ENCODE data around the gene RMI2.

RMI2 gene

DNA sequence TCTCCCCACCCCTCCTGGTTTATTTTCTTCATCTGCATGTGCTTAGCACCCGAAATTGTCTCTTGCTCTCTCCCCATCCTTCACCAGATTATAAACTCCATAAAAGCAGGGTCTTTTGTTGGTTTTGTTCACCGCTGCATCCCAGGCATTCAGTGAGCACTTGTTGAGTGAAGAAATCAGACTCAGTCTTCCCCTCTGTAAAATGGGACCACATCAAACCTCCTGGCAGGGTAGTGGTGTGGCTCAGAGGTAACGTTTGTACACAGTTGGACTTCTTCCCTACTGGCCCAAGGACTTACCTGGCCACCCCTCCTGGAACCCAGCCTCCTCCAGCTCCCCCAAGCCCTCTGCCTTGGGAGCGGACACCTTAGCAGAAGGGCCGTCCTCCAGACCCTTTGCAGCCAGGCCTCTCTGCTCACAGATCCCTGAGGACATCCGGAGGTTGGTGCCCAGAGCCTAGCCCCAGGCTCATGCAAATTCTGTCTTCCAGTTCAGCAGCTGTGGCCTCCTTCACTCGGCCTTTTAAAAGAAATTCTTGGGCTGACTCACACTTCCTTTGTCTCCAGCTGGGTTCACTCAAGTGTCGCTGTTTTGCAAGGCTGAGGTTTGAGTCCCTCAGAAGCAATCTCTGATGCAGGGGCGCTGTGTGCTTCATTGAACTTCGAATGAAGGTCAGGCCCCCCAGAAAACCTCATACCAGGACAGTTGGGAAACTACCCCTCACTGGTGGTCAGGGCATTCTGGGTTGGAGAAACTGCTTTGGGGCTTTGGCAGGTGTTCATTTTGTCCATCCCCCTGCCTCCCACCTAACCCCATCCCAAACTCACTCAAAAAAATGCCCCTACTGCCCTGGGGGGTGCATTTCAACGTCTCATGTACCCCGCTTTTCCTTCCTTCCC, 16.8 kb upstream of the RMI2 start:
- peak; percentile 72 for DNase-seq (ENCODE audit: low spot score)

DNA sequence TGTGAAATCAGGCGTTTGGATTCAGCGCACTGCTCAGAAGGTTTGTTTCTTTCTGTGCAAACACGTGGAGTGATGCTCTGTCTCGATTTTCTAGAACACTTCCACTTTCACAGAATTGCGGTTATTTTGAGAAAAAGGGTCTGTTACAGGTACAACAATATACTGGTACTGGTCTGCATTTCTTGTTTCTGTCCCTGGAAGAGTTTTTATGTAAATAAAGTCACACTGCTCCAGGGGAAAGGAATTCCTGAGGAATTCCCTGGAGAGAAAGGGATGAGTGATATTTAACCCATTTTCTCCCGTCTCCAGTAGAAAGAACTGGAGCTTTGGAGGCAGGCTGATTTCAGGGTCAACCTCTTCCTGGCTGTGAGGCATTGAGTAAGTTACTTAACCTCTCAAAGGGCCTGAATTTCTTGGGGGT, 16.2 kb upstream of the RMI2 start:
- no peak for DNase-seq (ENCODE audit: low spot score)

DNA sequence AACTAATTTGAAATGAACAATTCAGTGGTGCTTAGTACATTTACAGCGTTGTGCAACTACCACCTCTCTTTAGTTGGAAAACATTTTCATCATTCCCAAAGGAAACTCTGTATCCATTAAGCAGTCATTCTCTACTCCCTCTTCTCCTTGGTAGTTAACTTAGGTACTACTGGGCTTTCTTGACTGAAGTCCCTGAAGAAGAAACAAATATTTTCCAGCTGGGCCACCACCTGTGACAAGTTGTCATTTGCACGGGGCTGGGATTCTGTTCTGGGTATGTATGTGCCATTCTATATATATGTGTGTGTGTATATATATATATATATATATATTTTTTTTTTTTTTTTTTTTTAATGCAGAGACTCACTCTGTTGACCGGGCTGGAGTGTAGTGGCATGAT, 15.4 kb upstream of the RMI2 start:
- DNase-seq (ENCODE audit: low spot score), result no peak

DNA sequence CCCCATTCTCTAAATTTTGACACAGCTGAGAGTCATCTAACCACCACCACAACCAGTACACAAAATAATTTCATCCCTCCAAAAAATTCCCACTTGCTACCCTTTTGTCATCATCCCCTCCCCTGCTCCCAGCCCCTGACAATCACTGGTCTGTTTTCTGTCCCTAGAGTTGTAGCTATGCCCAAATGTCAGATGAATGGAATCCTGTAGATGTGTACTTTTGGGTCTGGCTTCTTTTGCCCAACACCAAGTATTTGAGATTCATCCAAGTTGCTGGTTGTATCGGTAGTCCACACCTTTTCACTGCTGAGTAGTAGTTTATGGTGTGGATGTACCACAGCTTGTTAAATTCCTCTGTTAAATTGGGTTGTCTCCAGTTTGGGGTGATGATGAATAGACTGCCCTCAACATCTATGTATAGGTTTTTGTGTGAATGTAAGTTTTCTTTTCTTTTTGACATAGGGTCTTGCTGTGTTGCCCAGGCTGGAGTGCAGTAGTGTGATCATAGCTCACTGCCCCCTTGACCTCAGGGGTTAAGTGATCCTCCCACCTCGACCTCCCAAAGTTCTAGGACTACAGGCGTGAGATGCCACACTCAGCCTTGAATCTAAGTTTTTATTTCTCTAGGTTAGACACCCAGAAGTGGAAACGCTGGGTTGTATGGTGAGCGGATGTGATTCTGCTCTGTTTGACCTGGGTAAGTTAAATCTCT, 14.6 kb upstream of the RMI2 start:
- DNase-seq (ENCODE audit: low spot score), result no peak

GRCh38 chr16:11331967-11332366, 13.3 kb upstream of the RMI2 start:
- no peak for DNase-seq (ENCODE audit: low spot score)

- DNase-seq (ENCODE audit: low spot score), result no peak
These were observed 12.2 kb upstream of the RMI2 start for GRCh38 chr16:11333010-11333409.

DNA sequence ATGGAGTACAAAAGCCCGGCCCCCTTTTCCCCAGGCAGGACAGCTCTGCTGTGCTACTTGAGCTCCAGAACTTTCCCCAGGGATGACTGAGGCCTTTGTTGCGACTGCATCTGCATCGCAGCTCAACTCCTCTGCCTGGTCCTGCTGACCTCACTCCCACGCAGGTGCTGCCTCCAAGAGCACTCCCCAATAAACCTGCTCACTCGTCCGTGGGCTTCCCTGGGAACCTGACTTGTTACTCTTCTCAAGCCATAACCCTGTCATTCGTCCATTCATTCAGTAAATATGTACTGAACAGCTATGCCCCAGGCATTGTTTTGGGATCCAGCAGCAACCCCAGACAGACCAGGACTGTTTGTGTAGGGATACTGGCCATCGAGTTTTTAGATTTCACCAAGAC, 11.6 kb upstream of the RMI2 start:
- DNase-seq (ENCODE audit: low spot score), result no peak

DNA sequence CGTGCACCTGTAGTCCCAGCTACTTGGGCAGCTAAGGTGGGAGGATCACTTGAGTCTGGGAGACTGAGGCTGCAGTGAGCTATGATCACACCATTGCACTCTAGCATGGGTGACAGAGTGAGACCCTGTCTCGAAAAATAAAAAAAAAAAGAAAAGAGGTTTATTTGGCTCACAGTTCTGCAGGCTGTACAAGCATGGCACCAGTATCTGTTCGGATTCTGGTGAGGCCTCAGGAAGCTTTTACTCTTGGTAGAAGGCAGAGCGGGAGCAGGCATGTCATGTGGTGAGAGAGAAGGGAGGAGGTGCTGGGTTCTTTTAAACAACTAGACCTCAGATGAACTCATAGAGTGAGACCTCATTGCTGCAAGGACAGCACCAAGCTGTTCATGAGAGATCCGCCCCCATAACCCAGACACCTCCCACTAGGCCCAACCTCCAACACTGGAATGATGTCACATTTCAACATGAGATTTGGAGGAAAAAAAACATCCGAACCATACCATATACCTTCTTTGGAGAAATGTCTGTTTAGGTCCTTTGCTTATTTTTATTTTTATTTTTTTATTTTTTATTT, 10.3 kb upstream of the RMI2 start:
- DNase-seq (ENCODE audit: low spot score), result no peak

DNA sequence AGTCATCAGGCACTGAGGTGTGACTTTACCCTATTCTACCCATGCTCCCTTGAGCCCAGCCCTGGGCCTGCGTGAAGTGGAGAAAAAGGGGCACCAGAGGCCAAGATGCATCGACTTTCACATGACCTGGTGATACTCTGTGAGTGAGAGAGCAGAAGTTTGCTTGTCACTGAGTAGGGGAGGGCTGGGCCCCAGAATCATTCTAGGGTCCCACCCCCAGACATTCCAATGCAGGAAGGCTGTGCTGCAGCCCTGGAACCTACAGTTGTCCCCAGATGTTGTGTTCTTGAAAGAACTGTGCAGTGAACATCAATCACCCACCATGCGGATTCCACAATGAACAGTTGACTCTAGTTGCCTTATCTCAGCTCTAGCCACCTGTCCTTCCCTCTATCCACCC, 6.2 kb upstream of the RMI2 start:
- DNase-seq (ENCODE audit: low spot score), result no peak

DNA sequence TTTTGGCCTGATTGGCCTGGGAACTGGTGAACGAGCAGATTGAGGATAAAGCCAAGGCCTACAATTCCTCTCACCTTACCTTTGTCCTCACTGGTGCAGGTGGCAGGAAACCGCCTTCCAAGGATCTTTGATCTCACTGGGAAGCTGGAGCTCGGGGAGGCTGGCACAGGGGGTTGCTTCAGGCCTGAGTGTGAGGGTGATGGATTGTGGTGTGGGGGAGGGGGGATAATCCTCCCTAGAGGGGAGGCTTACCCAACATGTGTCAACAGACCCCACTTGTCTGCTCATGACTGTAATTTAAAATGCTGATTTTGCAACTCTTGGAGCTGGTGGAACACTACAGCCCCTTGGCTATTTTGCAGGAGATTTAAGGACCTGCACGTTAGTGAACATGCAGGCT, 4.5 kb upstream of the RMI2 start:
- no peak for DNase-seq (ENCODE audit: low spot score)

- no peak for DNase-seq (ENCODE audit: low spot score)
These were observed 3.9 kb upstream of the RMI2 start for GRCh38 chr16:11341371-11341770.

GRCh38 chr16:11342021-11342855, 3.0 kb upstream of the RMI2 start:
- no peak for DNase-seq (ENCODE audit: low spot score)

- DNase-seq (ENCODE audit: low spot score), result no peak
These were observed 1.6 kb downstream of the RMI2 start for GRCh38 chr16:11346700-11347319.

DNA sequence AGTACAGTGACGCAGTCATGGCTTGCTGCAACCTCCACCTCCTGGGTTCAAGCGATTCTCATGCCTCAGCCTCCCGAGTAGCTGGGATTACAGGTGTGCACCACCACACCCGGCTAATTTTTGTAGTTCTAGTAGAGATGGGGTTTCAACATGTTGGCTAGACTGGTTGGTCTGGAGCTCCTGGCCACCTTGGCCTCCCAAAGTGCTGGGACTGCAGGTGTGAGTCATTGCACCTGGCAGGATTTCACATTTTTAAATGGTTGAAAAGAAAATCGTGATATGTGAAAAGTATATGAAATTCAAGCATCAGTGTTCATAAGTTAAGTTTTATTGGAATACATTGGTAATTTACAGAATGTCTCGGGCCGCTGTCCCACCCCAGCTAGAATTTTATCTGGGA, 2.6 kb downstream of the RMI2 start:
- DNase-seq (ENCODE audit: low spot score), result no peak

- no peak for DNase-seq (ENCODE audit: low spot score)
These were observed 3.7 kb downstream of the RMI2 start for GRCh38 chr16:11348737-11349598.

DNA sequence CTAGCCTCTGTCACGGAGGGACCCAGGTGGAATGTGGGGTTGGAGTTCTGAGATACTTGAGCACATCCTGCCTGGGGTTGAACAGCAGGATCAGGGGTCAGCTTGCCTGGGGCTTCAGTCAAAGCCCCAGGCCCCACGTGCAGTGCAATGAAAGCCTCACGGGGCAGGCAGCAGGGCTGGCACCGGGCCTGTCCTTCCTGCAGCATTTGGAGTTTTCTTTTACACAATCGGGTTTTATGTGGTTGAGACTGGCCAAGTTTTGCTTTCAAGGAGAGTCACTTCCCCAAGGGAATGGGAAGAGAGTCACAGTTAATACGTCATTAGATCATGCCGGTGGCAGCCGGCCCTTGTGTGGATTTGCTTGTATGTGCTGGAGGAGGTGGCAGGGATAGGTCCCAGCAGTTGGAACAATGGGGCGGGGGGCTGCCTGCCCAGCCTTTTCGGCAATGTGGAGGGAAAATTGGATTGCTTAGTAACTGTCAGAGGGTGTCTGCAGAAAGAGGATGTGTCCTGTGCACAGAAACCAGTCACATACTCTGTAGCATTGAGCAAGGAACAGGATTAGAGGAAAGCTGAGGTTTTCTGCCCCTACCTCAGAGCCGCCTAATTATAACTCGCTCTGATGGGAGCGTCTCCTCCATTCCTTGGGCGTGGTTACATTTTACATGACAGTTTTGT, 4.5 kb downstream of the RMI2 start:
- no peak for DNase-seq (ENCODE audit: low spot score)

DNA sequence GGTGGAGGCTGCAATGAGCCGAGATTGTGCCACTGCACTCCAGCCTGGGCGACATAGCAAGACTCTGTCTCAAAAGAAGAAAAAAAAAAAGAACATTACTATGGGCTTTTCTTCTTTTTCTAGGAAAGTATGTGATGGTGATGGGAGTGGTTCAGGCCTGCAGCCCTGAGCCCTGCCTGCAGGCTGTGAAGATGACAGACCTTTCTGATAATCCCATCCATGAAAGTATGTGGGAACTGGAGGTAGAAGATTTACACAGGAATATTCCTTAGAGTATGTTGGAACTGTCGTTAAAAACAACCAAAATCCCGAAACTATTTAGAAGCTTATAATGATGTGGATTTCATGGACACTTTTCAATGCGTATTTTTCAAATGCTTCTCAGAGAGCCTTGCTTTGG, 5.3 kb downstream of the RMI2 start:
- DNase-seq (ENCODE audit: low spot score), result no peak

DNA sequence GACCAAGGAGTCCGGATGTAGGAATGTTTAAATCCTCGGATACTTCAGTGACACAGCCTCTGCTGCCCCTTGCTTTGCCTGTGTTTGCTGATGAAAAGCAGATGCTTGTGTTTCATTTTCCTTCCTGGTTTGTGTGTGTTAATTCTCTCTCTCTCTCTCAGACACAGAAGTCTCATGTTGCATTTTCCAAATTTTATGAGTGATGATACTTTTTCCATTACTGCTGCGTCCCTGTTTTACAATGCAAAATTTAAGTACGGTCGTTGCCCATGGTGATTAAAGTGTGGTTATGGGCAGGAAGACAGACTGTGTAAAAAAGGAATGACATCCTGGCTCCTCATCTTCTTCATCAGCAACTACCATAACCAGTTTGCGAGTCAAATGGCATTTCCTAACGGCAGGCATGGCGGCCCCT, 5.7 kb downstream of the RMI2 start:
- DNase-seq (ENCODE audit: low spot score), result no peak

- no peak for DNase-seq (ENCODE audit: low spot score)
These were observed 7.9 kb downstream of the RMI2 start for GRCh38 chr16:11353158-11353557.

GRCh38 chr16:11354407-11354732, 9.1 kb downstream of the RMI2 start:
- DNase-seq (ENCODE audit: low spot score), result no peak

Measured in ecto neural progenitor cell (in vitro differentiated cells).